ENCODE results near the gene METRN.
A peak's percentile ranks its signal among the peaks of the same experiment; 100 is the strongest.

METRN gene

GRCh38 chr16:766820-767640 is 52.1 kb downstream of the METRN start:
- H3K27ac Mint-ChIP-seq, result no peak overlapping the region
- no peak for ATAC-seq
- H3K4me1 Mint-ChIP-seq, result no peaks in the 10 kb centered on the region
- peaks cover 38% of the 10 kb centered on the region for H3K27me3 Mint-ChIP-seq
- H3K36me3 Mint-ChIP-seq, result no peaks in the 10 kb centered on the region
- H3K4me3 Mint-ChIP-seq, result no peak overlapping the region
- H3K9me3 Mint-ChIP-seq, result no peaks in the 10 kb centered on the region

GRCh38 chr16:767743-768235 is 52.9 kb downstream of the METRN start:
- no peaks in the 10 kb centered on the region for H3K4me1 Mint-ChIP-seq
- no peak overlapping the region for H3K4me3 Mint-ChIP-seq
- no peaks in the 10 kb centered on the region for H3K9me3 Mint-ChIP-seq
- H3K27ac Mint-ChIP-seq, result no peak overlapping the region
- peaks cover 30% of the 10 kb centered on the region for H3K27me3 Mint-ChIP-seq
- ATAC-seq, result peak; percentile 56
- H3K36me3 Mint-ChIP-seq, result no peaks in the 10 kb centered on the region

- Mint-ChIP-seq H3K27me3 (peaks cover 24% of the 10 kb centered on the region), H3K9me3 (no peaks in the 10 kb centered on the region), H3K36me3 (no peaks in the 10 kb centered on the region), H3K4me3 (no peak overlapping the region), H3K27ac (no peak overlapping the region), H3K4me1 (no peaks in the 10 kb centered on the region)
- ATAC-seq, result no peak
Observed at GRCh38 chr16:768428-768827, 53.5 kb downstream of the METRN start.
